Parathyroid adenoma (tissue), 2 donors: ENCODE data around the gene THSD4.

Source experiments
- H2AFZ ChIP-seq: fragments of 300-600 bp; sonication (generic); one replicate; pipeline ENCODE4 v1.7.0; 2017; ENCODE audit warnings: antibody characterized with exemption, mild to moderate bottlenecking
- H3K27ac ChIP-seq: fragments of 300-600 bp; sonication (generic); one replicate; pipeline ENCODE4 v1.7.0; 2017
- H3K27me3 ChIP-seq: fragments of 300-600 bp; sonication (generic); one replicate; pipeline ENCODE4 v1.7.0; 2017; ENCODE audit warnings: low read length; ENCODE audit not compliant: control insufficient read depth, insufficient read depth
- H3K36me3 ChIP-seq: fragments of 300-600 bp; sonication (generic); one replicate; pipeline ENCODE4 v1.7.0; 2017; ENCODE audit warnings: low read length; ENCODE audit not compliant: control insufficient read depth, insufficient read depth
- H3K4me1 ChIP-seq: fragments of 300-600 bp; sonication (generic); one replicate; pipeline ENCODE4 v1.7.0; 2017; ENCODE audit warnings: control low read depth
- H3K4me2 ChIP-seq: fragments of 300-600 bp; sonication (generic); one replicate; pipeline ENCODE4 v1.7.0; 2017; ENCODE audit warnings: low read length
- H3K4me3 ChIP-seq: fragments of 300-600 bp; sonication (generic); one replicate; pipeline ENCODE4 v1.7.0; 2017; ENCODE audit warnings: low read depth, low read length
- H3K79me2 ChIP-seq: fragments of 300-600 bp; sonication (generic); one replicate; pipeline ENCODE4 v1.7.0; 2017; ENCODE audit warnings: control low read depth
- H3K9ac ChIP-seq: fragments of 300-600 bp; sonication (generic); one replicate; pipeline ENCODE4 v1.7.0; 2017; ENCODE audit warnings: mild to moderate bottlenecking
- H3K9me3 ChIP-seq: fragments of 300-600 bp; sonication (generic); one replicate; pipeline ENCODE4 v1.7.0; 2017; ENCODE audit warnings: low read length; ENCODE audit not compliant: control insufficient read depth
- CTCF ChIP-seq: fragments of 300-600 bp; sonication (generic); IDR thresholded peaks from one replicate; pipeline ENCODE4 v1.7.0; 2017; ENCODE audit warnings: antibody characterized with exemption, mild to moderate bottlenecking
- donor health status: primary hyperparathyroidism.

THSD4 gene

GRCh38 chr15:71691458-71692417, 576.5 kb downstream of the THSD4 start:
- H3K9ac ChIP-seq: no peak overlapping the region
- no peaks in the 10 kb centered on the region for H3K27me3 ChIP-seq
- H3K4me3 ChIP-seq: no peak overlapping the region
- no peak for TF ChIP-seq CTCF
- no peaks in the 10 kb centered on the region for H3K36me3 ChIP-seq
- H2AFZ ChIP-seq: no peak overlapping the region
- H3K79me2 ChIP-seq: no peaks in the 10 kb centered on the region
- no peaks in the 10 kb centered on the region for H3K9me3 ChIP-seq
- H3K4me1 ChIP-seq: no peaks in the 10 kb centered on the region
- H3K27ac ChIP-seq: no peak overlapping the region
- no peak overlapping the region for H3K4me2 ChIP-seq

- Histone ChIP-seq H3K4me1 (no peaks in the 10 kb centered on the region), H3K36me3 (no peaks in the 10 kb centered on the region), H3K27ac (no peak overlapping the region), H3K79me2 (no peaks in the 10 kb centered on the region), H3K9me3 (no peaks in the 10 kb centered on the region), H3K4me2 (no peak overlapping the region), H3K4me3 (no peak overlapping the region), H3K9ac (no peak overlapping the region), H2AFZ (no peak overlapping the region), H3K27me3 (no peaks in the 10 kb centered on the region)
- TF ChIP-seq CTCF: no peak
These were observed 582.0 kb downstream of the THSD4 start for GRCh38 chr15:71697236-71697635.

- Histone ChIP-seq H3K9me3 (no peaks in the 10 kb centered on the region), H3K4me3 (no peak overlapping the region), H3K79me2 (no peaks in the 10 kb centered on the region), H3K27me3 (no peaks in the 10 kb centered on the region), H3K36me3 (no peaks in the 10 kb centered on the region), H3K9ac (no peak overlapping the region), H3K27ac (no peak overlapping the region), H2AFZ (no peak overlapping the region), H3K4me2 (no peak overlapping the region), H3K4me1 (no peaks in the 10 kb centered on the region)
- TF ChIP-seq CTCF: no peak
These were observed 582.8 kb downstream of the THSD4 start for GRCh38 chr15:71698030-71698429.

GRCh38 chr15:71698742-71699141, 583.5 kb downstream of the THSD4 start:
- no peak overlapping the region for H3K4me3 ChIP-seq
- H3K27ac ChIP-seq: no peak overlapping the region
- H3K79me2 ChIP-seq: no peaks in the 10 kb centered on the region
- H2AFZ ChIP-seq: no peak overlapping the region
- no peaks in the 10 kb centered on the region for H3K4me1 ChIP-seq
- H3K4me2 ChIP-seq: no peak overlapping the region
- no peak for TF ChIP-seq CTCF
- no peaks in the 10 kb centered on the region for H3K9me3 ChIP-seq
- H3K9ac ChIP-seq: no peak overlapping the region
- H3K36me3 ChIP-seq: no peaks in the 10 kb centered on the region
- no peaks in the 10 kb centered on the region for H3K27me3 ChIP-seq

- no peak for TF ChIP-seq CTCF
- Histone ChIP-seq H3K27me3 (no peaks in the 10 kb centered on the region), H2AFZ (no peak overlapping the region), H3K79me2 (no peaks in the 10 kb centered on the region), H3K4me1 (no peaks in the 10 kb centered on the region), H3K4me2 (no peak overlapping the region), H3K9me3 (no peaks in the 10 kb centered on the region), H3K36me3 (no peaks in the 10 kb centered on the region), H3K27ac (no peak overlapping the region), H3K4me3 (no peak overlapping the region), H3K9ac (no peak overlapping the region)
These were observed 584.7 kb downstream of the THSD4 start for GRCh38 chr15:71699977-71700376.
